ENCODE data around the gene PSMD4. TPM values are rescaled to one million over a fixed set of nuclear protein-coding genes. Genes with fewer than 3 reads are reported as not detected.

Gene PSMD4
- total RNA-seq, 1 donor from 2014 or later: 271 TPM

DNA sequence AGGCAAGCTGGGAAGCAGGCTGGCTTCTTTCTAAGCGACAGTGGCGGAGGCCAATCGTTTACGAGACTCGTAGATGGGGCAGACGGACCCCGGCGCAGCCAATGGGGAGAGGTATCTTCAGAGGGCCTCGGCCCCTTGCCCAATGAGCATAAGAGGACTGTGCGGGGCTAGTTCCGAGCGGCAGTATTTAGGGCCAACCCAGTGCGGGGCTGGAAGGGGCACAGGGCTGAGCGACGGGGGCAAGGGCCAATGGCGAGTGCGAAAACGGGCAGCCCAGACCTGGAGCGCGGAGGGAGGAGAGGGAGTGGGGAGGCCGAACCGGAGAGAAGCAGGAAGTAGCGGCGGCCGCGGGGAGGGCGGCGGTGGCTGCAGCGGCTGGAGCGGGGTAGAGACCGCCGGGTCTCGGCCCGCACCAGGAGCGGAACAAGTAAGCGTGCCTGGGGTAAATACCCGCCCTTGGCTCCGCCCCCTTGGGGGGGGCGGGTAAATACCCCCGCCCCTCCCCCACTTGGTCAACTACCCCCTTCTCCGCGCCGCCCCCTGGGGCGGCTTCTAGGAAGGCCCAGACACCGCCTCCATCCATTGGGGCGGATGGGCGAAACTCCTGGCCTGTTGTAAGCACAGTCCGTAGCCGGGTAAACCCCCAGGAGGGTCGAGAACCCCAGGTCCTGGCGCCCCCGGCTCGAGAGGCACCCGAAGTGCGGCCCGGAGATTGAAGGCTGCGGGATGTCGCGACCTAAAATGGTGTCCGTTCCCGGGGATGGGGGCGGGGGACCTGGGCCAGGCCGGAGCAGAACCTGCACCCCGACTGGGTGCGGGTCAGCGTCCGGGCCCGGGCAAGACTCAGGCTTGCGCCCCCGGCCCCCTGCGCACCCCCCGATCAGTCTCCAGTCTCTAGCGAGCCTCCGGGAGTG, 27.7 kb downstream of the PSMD4 start, which contains the start of gene ZNF687:
TSS of gene ZNF687 (plus strand) at position 331 of the 914 bp plus-strand sequence. CDS start 3,993 bp downstream, outside the sequence.
- Mint-ChIP-seq H3K4me1 (ENCODE audit: low read depth) (peaks cover 28% of the 10 kb centered on the region), H3K27me3 (ENCODE audit: low read depth) (no peaks in the 10 kb centered on the region), H3K9me3 (no peaks in the 10 kb centered on the region), H3K4me3 (ENCODE audit: low read depth) (peak within 1 kb of the TSS; percentile 99), H3K36me3 (ENCODE audit: low read depth) (peaks cover 38% of the 10 kb centered on the region), H3K27ac (peak within 1 kb of the TSS; percentile 99)
- peak; percentile 99 for DNase-seq (ENCODE audit: low spot score)
- intact Hi-C loops (cut with micrococcal nuclease): loop anchor here (1.0 to 10.0 kb wide), 7 partner anchors 28 to 1397 kb away; partner anchors contain the start of genes GABPB2, PI4KB, PIP5K1A and PSMD4

DNA sequence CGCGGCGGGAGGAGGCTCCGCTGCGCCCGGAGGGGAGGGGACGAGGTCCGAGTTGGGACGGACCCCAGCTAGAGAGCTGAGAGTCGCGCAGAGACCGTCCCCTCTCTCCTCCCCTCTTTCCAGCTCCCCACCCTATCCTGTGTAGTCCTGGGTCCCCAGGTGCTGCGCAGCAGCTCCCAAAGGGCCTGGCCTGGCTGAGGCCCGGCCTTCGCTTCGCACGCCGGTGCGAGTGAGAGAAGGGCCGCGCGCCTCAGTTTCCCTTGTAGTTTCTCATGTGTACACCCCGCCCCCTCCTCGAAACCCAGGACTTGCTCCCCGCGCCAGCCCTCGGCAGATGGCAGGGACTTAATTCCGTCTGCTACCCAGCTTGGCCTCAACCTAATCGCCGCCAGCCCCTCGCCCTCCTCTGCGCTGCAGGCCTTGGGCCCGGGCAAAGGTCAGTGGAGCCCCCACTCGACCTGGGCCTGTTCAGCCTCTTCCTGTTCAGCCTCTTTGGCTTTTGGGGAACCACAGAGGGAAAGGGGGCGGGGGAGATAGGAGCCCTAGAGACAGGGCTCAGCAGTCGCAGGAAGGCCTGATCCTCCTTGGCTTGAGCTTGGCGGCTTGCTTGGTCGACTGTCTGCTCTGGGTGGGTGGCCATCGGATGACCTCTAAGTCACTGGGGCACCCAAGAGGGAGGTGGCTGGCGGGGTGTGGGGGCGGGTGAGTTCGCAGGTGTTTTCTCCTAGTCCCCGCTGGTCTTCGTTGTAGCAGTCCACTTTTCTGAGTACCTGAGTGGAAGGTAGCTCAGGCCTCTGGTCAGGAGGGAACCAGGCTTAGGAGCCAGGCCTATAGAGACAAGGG, 28.6 kb downstream of the PSMD4 start:
- Mint-ChIP-seq H3K27me3 (ENCODE audit: low read depth) (no peaks in the 10 kb centered on the region), H3K9me3 (no peaks in the 10 kb centered on the region), H3K4me1 (ENCODE audit: low read depth) (peaks cover 20% of the 10 kb centered on the region), H3K27ac (peak overlapping the region; percentile 93), H3K4me3 (ENCODE audit: low read depth) (peak overlapping the region; percentile 98), H3K36me3 (ENCODE audit: low read depth) (peaks cover 40% of the 10 kb centered on the region)
- peak; percentile 20 for DNase-seq (ENCODE audit: low spot score)
- intact Hi-C loops (cut with micrococcal nuclease): loop anchor here (1.0 to 10.0 kb wide), 5 partner anchors 29 to 1398 kb away; partner anchors contain the start of genes GABPB2, PSMD4, RFX5 and TDRKH

DNA sequence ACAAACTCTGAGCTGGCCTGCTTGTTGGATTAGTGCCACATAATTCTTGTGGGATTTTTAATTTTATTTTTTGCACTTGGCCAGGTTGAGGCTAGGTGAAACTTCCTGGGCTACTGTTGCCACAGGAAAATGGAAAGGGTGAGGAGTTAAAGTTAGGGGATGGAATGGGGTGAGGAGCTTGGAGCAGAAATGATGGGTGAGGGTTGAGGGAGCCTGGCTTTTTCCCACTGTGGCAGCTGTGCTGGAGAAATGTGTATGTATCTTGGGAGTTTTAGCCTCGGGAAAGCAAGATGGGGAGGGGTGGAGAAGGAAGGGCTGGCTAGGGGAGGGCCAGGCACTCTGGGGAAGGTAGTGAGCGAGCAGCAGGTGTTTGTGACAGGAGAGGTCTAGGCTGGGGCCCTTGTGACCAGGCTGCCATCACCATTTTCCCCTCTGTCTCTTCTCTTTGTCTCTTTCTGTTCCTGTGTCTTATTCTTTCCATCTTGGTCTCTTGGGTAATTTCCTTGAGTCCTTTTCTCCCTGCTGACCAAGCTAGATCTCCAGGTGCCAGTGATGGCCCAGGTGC, 29.6 kb downstream of the PSMD4 start:
- Mint-ChIP-seq H3K27me3 (ENCODE audit: low read depth) (no peaks in the 10 kb centered on the region), H3K36me3 (ENCODE audit: low read depth) (peaks cover 50% of the 10 kb centered on the region), H3K4me3 (ENCODE audit: low read depth) (peak overlapping the region; percentile 98), H3K4me1 (ENCODE audit: low read depth) (peaks cover 22% of the 10 kb centered on the region), H3K9me3 (no peaks in the 10 kb centered on the region), H3K27ac (peak overlapping the region; percentile 56)
- DNase-seq (ENCODE audit: low spot score): no peak
- intact Hi-C loops (cut with micrococcal nuclease): loop anchor here (5.0 to 10.0 kb wide), 2 partner anchors 508 to 1399 kb away; partner anchors contain the start of gene TDRKH

DNA sequence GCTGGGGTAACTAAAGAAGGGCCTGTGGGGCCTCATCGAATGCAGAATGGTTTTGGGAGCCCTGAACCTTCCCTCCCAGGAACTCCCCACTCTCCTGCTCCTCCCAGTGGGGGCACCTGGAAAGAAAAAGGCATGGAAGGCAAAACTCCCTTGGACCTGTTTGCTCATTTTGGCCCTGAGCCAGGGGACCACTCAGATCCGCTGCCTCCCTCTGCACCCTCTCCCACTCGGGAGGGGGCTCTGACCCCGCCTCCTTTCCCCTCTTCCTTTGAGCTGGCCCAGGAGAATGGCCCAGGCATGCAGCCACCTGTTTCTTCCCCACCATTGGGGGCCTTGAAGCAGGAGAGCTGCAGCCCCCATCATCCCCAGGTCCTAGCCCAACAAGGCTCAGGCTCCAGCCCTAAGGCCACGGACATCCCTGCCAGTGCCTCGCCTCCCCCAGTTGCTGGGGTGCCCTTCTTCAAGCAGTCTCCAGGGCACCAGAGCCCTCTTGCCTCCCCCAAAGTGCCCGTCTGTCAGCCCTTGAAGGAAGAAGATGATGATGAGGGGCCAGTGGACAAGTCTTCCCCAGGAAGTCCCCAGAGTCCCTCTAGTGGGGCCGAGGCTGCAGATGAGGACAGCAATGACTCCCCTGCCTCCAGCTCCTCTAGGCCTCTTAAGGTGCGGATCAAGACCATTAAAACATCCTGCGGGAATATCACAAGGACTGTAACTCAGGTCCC, 32.2 kb downstream of the PSMD4 start:
- no peak overlapping the region for H3K27ac Mint-ChIP-seq
- H3K36me3 Mint-ChIP-seq (ENCODE audit: low read depth): peaks cover 70% of the 10 kb centered on the region
- no peak for DNase-seq (ENCODE audit: low spot score)
- no peak overlapping the region for H3K4me3 Mint-ChIP-seq (ENCODE audit: low read depth)
- peaks cover 22% of the 10 kb centered on the region for H3K4me1 Mint-ChIP-seq (ENCODE audit: low read depth)
- no peaks in the 10 kb centered on the region for H3K27me3 Mint-ChIP-seq (ENCODE audit: low read depth)
- intact Hi-C loops (cut with micrococcal nuclease): loop anchor here (10.0 kb wide), 1 partner anchor 1402 kb away; a partner anchor contains a TSS
- H3K9me3 Mint-ChIP-seq: no peaks in the 10 kb centered on the region

DNA sequence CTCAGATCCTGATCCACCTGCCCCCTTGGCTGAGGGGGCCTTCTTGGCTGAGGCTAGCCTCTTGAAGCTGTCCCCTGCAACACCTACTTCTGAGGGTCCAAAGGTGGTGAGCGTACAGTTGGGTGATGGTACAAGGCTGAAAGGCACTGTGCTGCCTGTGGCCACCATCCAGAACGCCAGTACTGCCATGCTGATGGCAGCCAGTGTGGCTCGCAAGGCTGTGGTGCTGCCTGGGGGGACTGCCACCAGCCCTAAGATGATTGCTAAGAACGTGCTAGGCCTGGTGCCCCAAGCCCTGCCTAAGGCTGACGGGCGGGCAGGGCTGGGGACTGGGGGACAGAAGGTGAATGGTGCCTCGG, 32.8 kb downstream of the PSMD4 start:
- no peak for DNase-seq (ENCODE audit: low spot score)
- no peak overlapping the region for H3K27ac Mint-ChIP-seq

DNA sequence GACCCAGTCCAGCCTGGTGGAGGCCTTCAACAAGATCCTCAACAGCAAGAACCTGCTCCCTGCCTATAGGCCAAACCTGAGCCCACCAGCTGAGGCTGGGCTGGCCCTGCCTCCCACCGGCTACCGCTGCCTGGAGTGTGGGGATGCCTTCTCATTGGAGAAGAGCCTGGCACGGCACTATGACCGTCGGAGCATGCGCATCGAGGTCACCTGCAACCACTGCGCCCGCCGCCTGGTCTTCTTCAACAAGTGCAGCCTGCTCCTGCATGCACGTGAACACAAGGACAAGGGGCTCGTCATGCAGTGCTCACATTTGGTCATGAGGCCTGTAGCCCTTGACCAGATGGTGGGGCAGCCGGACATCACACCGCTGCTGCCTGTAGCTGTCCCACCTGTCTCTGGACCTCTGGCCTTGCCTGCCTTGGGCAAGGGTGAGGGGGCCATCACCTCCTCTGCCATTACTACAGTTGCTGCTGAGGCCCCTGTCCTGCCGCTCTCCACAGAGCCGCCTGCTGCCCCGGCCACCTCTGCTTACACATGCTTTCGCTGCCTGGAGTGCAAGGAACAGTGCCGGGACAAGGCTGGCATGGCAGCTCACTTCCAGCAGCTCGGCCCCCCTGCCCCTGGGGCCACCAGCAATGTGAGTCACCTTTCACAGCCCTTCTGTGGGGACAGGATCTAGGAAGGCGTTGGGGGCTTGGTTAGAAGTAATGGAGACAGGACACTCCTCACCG, 33.4 kb downstream of the PSMD4 start:
- H3K27ac Mint-ChIP-seq: no peak overlapping the region
- H3K4me1 Mint-ChIP-seq (ENCODE audit: low read depth): peaks cover 22% of the 10 kb centered on the region
- DNase-seq (ENCODE audit: low spot score): no peak
- H3K4me3 Mint-ChIP-seq (ENCODE audit: low read depth): no peak overlapping the region
- H3K9me3 Mint-ChIP-seq: no peaks in the 10 kb centered on the region
- H3K36me3 Mint-ChIP-seq (ENCODE audit: low read depth): peaks cover 81% of the 10 kb centered on the region
- intact Hi-C loops (cut with micrococcal nuclease): loop anchor here (10.0 kb wide), 1 partner anchor 1403 kb away; a partner anchor contains a TSS
- no peaks in the 10 kb centered on the region for H3K27me3 Mint-ChIP-seq (ENCODE audit: low read depth)

More for the DNA sequence above, 32.8 kb downstream of the PSMD4 start:
- Mint-ChIP-seq H3K27me3 (ENCODE audit: low read depth) (no peaks in the 10 kb centered on the region), H3K9me3 (no peaks in the 10 kb centered on the region), H3K4me3 (ENCODE audit: low read depth) (no peak overlapping the region), H3K36me3 (ENCODE audit: low read depth) (peaks cover 75% of the 10 kb centered on the region), H3K4me1 (ENCODE audit: low read depth) (peaks cover 22% of the 10 kb centered on the region)
- intact Hi-C loops (cut with micrococcal nuclease): loop anchor here (10.0 kb wide), 1 partner anchor 1403 kb away; a partner anchor contains a TSS

DNA sequence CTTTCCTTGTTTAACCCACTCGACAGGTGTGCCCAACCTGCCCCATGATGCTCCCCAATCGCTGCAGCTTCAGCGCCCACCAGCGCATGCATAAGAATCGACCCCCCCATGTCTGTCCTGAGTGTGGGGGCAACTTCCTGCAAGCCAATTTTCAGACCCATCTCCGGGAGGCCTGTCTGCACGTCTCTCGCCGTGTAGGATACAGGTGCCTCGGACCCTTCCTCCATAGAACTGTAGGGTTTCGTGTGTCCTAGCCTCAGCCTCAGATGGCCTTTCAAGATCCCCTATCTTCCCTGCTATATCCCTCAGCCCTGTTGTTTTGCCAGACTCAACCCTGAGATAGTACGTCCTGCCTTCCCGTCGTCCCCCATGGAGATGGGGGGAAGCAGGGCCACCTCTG, 34.0 kb downstream of the PSMD4 start:
- intact Hi-C loops (cut with micrococcal nuclease): loop anchor here (10.0 kb wide), 1 partner anchor 1404 kb away; a partner anchor contains a TSS
- Mint-ChIP-seq H3K4me3 (ENCODE audit: low read depth) (no peak overlapping the region), H3K27ac (no peak overlapping the region), H3K4me1 (ENCODE audit: low read depth) (peaks cover 18% of the 10 kb centered on the region), H3K27me3 (ENCODE audit: low read depth) (no peaks in the 10 kb centered on the region), H3K36me3 (ENCODE audit: low read depth) (peaks cover 82% of the 10 kb centered on the region), H3K9me3 (no peaks in the 10 kb centered on the region)
- no peak for DNase-seq (ENCODE audit: low spot score)

DNA sequence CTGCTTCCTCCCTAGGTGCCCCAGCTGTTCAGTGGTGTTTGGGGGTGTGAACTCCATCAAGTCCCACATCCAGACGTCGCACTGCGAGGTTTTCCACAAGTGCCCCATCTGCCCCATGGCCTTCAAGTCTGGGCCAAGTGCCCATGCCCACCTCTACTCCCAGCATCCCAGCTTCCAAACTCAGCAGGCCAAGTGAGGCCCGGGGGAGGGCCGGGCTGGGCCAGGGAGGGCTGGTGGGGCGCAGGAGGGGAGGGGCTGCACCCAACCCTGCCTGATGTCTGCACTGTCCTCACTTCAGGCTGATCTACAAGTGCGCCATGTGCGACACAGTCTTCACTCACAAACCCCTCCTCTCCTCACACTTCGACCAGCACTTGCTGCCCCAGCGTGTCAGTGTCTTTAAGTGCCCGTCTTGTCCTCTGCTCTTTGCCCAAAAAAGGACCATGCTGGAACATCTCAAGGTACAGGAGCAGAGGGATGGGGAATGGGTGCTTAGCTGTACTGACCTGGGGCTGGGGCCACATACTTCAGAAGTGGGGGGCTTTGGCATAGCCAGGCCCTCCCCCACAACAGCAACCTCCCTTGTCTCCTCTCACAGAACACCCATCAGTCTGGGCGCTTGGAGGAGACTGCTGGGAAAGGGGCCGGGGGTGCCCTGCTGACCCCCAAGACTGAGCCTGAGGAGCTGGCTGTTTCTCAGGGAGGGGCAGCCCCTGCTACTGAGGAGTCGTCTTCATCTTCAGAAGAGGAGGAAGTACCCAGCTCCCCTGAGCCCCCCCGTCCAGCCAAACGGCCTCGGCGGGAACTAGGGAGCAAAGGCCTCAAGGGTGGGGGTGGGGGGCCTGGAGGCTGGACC, 34.8 kb downstream of the PSMD4 start:
- intact Hi-C loops (cut with micrococcal nuclease): loop anchor here (10.0 kb wide), 1 partner anchor 1405 kb away; a partner anchor contains a TSS
- Mint-ChIP-seq H3K27me3 (ENCODE audit: low read depth) (no peaks in the 10 kb centered on the region), H3K27ac (no peak overlapping the region), H3K36me3 (ENCODE audit: low read depth) (peaks cover 82% of the 10 kb centered on the region), H3K4me1 (ENCODE audit: low read depth) (peaks cover 10% of the 10 kb centered on the region), H3K4me3 (ENCODE audit: low read depth) (no peak overlapping the region), H3K9me3 (no peaks in the 10 kb centered on the region)
- DNase-seq (ENCODE audit: low spot score): no peak

DNA sequence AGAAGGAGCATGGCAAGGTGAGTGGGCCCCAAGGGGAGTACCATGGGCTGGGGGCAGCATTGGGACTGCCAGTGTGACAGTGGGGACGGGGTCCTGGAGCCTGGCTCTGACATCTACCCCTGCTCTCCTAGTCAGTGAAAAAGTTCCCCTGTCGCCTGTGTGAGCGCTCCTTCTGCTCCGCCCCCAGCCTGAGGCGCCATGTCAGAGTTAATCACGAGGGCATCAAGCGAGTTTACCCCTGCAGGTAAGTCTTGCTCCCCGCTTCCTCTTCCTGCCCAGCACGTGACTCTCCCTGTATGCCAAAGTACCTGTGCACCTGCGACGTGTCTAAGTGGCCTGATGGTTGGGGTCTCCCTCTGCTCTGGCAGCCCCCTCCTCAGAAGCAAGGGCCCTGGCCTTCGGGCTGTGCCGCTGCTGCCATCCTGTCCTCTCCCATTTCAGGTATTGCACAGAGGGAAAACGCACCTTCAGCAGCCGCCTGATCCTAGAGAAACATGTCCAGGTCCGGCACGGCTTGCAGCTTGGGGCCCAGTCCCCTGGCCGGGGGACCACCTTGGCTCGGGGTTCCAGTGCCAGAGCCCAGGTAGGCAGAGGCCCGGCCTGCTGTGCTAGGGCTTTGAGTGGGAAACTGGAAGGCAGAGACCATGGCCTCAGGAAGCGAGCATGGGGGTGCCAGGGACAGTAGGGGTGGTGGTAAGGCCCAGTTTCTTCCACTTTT, 35.6 kb downstream of the PSMD4 start:
- intact Hi-C loops (cut with micrococcal nuclease): loop anchor here (10.0 kb wide), 1 partner anchor 1405 kb away; a partner anchor contains a TSS
- Mint-ChIP-seq H3K27me3 (ENCODE audit: low read depth) (no peaks in the 10 kb centered on the region), H3K4me1 (ENCODE audit: low read depth) (peaks cover 6% of the 10 kb centered on the region), H3K4me3 (ENCODE audit: low read depth) (no peak overlapping the region), H3K9me3 (no peaks in the 10 kb centered on the region), H3K36me3 (ENCODE audit: low read depth) (peaks cover 81% of the 10 kb centered on the region), H3K27ac (no peak overlapping the region)
- no peak for DNase-seq (ENCODE audit: low spot score)

DNA sequence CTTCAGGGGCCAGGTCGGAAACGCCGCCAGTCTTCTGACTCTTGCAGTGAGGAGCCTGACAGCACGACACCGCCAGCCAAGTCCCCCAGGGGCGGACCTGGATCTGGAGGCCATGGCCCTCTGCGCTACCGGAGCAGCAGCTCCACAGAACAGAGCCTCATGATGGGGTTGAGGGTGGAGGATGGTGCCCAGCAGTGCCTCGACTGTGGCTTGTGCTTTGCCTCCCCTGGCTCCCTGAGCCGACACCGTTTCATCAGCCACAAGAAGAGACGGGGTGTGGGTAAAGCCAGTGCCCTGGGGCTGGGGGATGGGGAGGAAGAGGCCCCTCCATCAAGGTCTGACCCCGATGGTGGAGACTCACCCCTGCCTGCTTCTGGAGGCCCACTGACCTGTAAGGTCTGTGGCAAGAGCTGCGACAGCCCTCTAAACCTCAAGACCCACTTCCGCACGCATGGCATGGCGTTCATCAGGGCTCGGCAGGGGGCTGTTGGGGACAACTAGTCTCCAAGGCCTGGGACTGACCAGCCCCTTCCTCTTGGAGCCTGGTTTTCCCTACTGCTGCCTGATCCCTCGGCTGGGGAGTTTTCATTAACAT, 36.3 kb downstream of the PSMD4 start:
- Mint-ChIP-seq H3K27me3 (ENCODE audit: low read depth) (no peaks in the 10 kb centered on the region), H3K9me3 (no peaks in the 10 kb centered on the region), H3K4me1 (ENCODE audit: low read depth) (peaks cover 6% of the 10 kb centered on the region), H3K4me3 (ENCODE audit: low read depth) (no peak overlapping the region), H3K36me3 (ENCODE audit: low read depth) (peaks cover 79% of the 10 kb centered on the region), H3K27ac (no peak overlapping the region)
- DNase-seq (ENCODE audit: low spot score): no peak
- intact Hi-C loops (cut with micrococcal nuclease): no loop called here

All from activated T-helper 2 cell treated with anti-CD3 and anti-CD28 coated beads, Interferon-gamma antibody, Interleukin-2, Interleukin-4, amounts not matched to agents 10 μg/mL and 5 μg/mL and 100 μg/mL, durations not matched to agents 14 hours and 24 hours and 36 hours (primary cell).